Anterior cingulate cortex (tissue), 58 donors: ENCODE results near the gene UNC80.
"Not testable (repeated sequence)": the region's sequence is repeated elsewhere in the genome, so short reads cannot be mapped to it uniquely, and the experiment has no call there.

Source experiments
- DNase-seq, 58 donors: peaks; one replicate each; lab custom pipeline; 2025; lab: John Stamatoyannopoulos, UW

The UNC80 gene

GRCh38 chr2:209795425-209795824, 23.8 kb downstream of the UNC80 start:
- not testable (repeated sequence) for DNase-seq

DNA sequence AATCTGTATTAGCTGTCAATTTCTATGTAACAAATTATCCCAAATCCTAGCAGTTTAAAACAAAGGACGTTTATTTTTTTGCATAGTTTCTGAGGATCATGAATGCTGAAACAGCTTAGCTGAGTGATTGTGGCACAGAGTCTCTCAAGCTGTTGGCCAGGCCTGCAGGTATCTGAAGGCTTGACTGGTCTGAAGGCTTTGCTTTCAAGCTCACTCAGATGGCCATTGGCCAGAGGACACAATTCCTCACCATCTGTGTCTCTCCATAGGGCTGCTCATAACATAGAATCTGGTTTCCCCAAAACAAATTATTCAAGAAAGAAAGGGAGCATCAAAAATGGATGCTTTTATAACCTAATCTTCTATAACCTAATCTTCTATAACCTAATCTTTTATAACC, 33.7 kb downstream of the UNC80 start:
- DNase-seq = no peak

DNA sequence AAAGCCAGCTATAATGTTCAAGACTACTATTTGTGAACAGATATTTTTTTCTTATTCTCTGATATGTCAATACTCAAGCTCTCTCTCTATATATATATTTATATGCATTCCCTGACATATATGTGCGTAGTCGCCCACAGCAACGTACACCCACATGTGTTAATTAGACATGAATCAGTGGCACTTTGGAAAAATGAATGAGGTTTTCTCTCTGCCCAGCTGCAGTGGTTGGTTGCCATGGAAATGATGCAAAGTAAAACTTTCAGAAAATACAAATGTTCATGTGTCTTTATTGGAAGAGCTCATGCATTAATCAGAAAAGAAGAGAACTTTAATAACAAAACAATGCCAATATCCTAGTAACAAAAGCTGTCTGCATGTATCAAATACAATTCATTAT, 34.7 kb downstream of the UNC80 start:
- peak in 1 of 58 donors; percentile 10 for DNase-seq

DNA sequence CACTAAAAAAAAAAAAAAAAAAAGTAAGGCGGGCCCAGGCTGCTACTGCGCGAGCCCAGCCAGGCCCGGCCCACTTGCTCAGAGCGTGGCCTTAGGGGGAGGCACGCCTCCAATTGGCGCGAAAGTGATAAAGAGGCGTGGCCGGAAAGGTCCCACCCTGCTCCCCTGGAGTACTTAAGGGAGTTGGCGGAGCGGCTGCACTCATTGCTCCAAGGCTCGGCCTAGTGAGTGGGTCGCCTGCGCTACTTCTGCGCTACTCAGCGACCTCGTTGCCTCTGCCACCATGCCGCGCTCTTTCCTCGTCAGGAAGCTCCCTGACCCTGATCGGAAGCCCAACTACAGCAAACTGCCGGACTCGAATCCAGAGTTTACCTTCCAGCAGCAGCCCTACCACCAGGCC, 36.9 kb downstream of the UNC80 start:
- DNase-seq = no peak

DNA sequence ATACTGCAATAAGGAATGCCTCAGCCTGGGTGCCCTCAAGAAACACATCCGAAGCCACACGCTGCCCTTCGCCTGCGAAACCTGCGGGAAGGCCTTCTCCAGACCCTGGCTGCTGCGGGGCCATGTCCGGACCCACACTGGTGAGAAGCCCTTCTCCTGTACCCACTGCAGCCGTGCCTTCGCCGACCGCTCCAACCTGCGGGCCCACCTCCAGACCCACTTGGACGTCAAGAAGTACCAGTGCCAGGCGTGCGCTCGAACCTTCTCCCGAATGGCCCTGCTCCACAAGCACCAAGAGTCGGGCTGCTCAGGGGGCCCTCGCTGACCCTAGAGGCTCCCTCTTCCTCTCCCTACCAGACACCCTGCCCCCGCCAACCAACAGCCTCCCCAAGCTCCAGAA, 37.6 kb downstream of the UNC80 start:
- no peak for DNase-seq

GRCh38 chr2:209817844-209818271, 46.2 kb downstream of the UNC80 start:
- no peak for DNase-seq

GRCh38 chr2:209818939-209819338, 47.3 kb downstream of the UNC80 start:
- DNase-seq = no peak

- DNase-seq = no peak
These were observed 50.2 kb downstream of the UNC80 start for GRCh38 chr2:209821806-209822205.

DNA sequence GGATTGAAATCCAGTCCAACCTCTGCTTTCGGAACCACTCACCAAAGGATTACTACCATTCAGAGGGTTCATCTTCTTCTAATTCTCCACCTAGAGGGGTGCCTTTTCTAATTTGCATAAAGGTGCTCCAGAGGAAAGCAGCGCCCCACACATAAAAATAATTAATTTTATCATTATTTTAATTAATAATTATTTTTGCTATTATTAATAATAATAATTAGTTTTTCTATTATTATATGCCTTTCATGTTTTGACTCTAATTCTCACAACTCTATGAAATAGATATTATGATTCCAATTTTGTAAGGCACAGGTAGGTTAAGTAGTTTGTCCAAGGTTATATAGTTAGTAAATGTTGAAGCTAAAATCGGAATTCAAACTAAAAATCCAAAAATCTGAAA, 51.9 kb downstream of the UNC80 start:
- no peak for DNase-seq

- DNase-seq = no peak
These were observed 52.8 kb downstream of the UNC80 start for GRCh38 chr2:209824391-209824790.

- no peak for DNase-seq
These were observed 59.3 kb downstream of the UNC80 start for GRCh38 chr2:209830722-209831465.

DNA sequence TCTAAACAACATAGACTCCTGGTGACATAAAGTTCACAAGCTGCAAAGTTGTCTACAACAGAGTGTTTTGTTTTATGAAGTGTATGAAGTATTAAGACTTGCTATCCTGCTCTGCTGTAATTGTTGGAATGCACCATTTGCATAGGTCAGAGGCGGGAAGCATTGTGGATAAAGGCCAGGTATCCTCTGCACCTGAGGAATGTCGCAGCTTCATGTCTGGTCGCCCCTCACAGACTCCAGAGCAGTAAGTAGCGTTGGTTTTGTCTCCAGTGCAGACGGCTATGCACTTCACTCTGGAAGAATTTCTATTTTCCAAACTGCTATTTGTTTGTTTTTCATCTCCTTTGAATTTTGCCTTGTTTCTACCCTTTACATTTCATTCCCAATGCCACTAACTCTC, 63.1 kb downstream of the UNC80 start:
- DNase-seq = no peak

- no peak for DNase-seq
These were observed 68.8 kb downstream of the UNC80 start for GRCh38 chr2:209840434-209840833.

DNA sequence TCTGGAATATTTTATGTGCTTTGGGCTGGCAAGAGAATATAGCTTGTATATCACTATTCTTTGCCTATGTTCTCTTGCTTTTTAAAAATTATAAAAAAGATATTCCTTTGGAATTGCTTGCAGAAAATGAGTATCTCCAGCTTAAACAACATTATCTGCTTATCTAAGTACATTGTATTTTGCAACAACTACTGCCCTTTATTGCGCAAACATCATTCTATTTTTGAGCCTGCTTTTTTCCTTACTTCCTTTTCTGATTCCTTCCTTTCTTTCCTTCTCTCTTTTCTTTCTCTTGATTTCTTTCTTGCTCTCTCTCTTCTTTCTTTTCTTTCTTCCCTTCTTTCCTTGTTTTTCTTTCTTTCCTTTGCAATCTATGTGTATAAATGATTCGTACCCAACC, 74.0 kb downstream of the UNC80 start:
- DNase-seq = no peak

- no peak for DNase-seq
These were observed 93.2 kb downstream of the UNC80 start for GRCh38 chr2:209864716-209865295.

GRCh38 chr2:209868271-209868994, 96.8 kb downstream of the UNC80 start:
- no peak for DNase-seq

GRCh38 chr2:209870067-209870466, 98.4 kb downstream of the UNC80 start:
- DNase-seq = no peak

GRCh38 chr2:209872675-209873074, 101.0 kb downstream of the UNC80 start:
- peak in 51 of 58 donors; percentile 5 to 80 (median 41) for DNase-seq

GRCh38 chr2:209875270-209875669, 103.6 kb downstream of the UNC80 start:
- no peak for DNase-seq

- DNase-seq = no peak
These were observed 104.6 kb downstream of the UNC80 start for GRCh38 chr2:209876211-209876610.

DNA sequence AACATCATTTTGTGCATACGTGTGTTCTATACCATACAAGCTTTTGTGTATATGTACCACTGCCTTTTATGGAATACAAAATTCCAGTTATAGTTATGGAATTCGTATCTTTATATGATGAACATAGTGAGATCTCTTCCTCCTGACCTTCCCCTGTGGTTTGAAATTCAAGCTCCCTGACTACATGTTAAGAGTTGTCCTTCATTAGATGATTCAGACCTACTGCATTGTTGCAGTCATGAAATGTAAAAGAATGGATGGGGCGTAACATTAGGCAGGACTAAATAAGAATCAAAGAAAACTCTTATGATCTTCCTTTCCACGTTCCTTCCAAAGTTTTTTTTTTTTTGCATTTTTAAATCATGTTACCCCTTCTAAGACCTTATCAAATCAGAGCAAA, 107.1 kb downstream of the UNC80 start:
- no peak for DNase-seq

- DNase-seq = no peak
These were observed 129.0 kb downstream of the UNC80 start for GRCh38 chr2:209900638-209901037.
